Stomach (tissue), 9 donors: ENCODE results near the gene LNX2. TPM values are rescaled to one million over a fixed set of nuclear protein-coding genes. Genes with fewer than 3 reads are reported as not detected.
A peak's percentile ranks its signal among the peaks of the same experiment; 100 is the strongest.

Experiments used
- DNase-seq, 2 donors: peaks; one replicate each; pipeline versions ENCODE4 v3.0.0 to v3.0.0-alpha.2; 2013 to 2019
- H3K27ac ChIP-seq, 5 donors: fragments of 200-600 bp in 4 of 5; sonication (generic) in 4 of 5; one replicate each; pipeline ENCODE4 v1.5.1; 2013 to 2019; ENCODE audit warnings: mild to moderate bottlenecking in 1 of 5, moderate library complexity in 1 of 5
- H3K27me3 ChIP-seq, 3 donors: fragments of 200-600 bp; sonication (generic); one replicate each; pipeline ENCODE4 v1.5.1; 2017 to 2019; ENCODE audit warnings: mixed run types in 1 of 3
- H3K36me3 ChIP-seq, 4 donors: fragments of 200-600 bp; sonication (generic); 1 replicate in 3 of 4; 2 replicates in 1 of 4; pipeline ENCODE4 v1.5.1; 2016 to 2019
- H3K4me1 ChIP-seq, 4 donors: fragments of 200-600 bp; sonication (generic); one replicate each; pipeline ENCODE4 v1.5.1; 2016 to 2019
- H3K4me3 ChIP-seq, 4 donors: fragments of 200-600 bp; sonication (generic) in 3 of 4; one replicate each; pipeline ENCODE4 v1.5.1; 2016 to 2019; ENCODE audit warnings: mild to moderate bottlenecking in 1 of 4
- H3K9me3 ChIP-seq, 4 donors: fragments of 200-600 bp; sonication (generic); one replicate each; pipeline ENCODE4 v1.5.1; 2016 to 2019
- EP300 ChIP-seq: sonication (generic); formaldehyde crosslinking; IDR thresholded peaks from one replicate; pipeline ENCODE4 v1.6.1; 2017; ENCODE audit warnings: antibody characterized with exemption
- POLR2A ChIP-seq, 4 donors: fragments of 450-650 bp; IDR thresholded peaks; one replicate each; pipeline ENCODE4 v1.6.1; 2016; ENCODE audit warnings: antibody characterized with exemption in 4 of 4, control low read depth in 2 of 4, mild to moderate bottlenecking in 1 of 4, moderate library complexity in 1 of 4
- POLR2AphosphoS5 ChIP-seq, 3 donors: sonication (generic); formaldehyde crosslinking; IDR thresholded peaks; one replicate each; pipeline ENCODE4 v1.6.1; 2016; ENCODE audit warnings: antibody characterized with exemption in 3 of 3
- WGBS, 5 donors: extraction: QIAGEN DNeasy Blood & Tissue Kit in 3 of 5; methylation state at CpG; one replicate each; pipeline versions ENCODE4 v1.1.5 to v1.1.7; 2013 to 2018; 5-methylcytosine and 5-hydroxymethylcytosine counted together
- intact Hi-C: fragments of 100-400 bp; cut with DNase I; formaldehyde crosslinking; loops from one replicate; pipeline ENCODE4 v1.15.1; 2023; ENCODE audit warnings: low total_unique reads
- polyA plus RNA-seq, 3 donors: library from polyadenylated mRNA; stranded (reverse); fragments of 200-250 nt; gene quantifications; one replicate each; pipeline ENCODE4 v1.2.3, GENCODE V29; 2013
- total RNA-seq, 5 donors: library from RNA; depleted of rRNA; stranded (reverse); fragments of >200 nt; gene quantifications; one replicate each; pipeline versions ENCODE4 v1.1.0 to v1.2.3, GENCODE V29; 2014 to 2016
- TF ChIP-seq, protein P1 (sequence below), 7 experiments: fragments of 450-650 bp in 4 of 7; fragments of 200-600 bp in 3 of 7; sonication (generic) in 3 of 7; IDR thresholded peaks; one replicate each; pipeline ENCODE4 v1.5.1; 2016 to 2019; ENCODE audit warnings: antibody characterized with exemption in 7 of 7, control low read depth in 2 of 7, mild to moderate bottlenecking in 1 of 7
- donor health status: healthy with polysubstance abuse.
- donor health status: Bipolar disorder and iron deficiency.
- donor health status: healthy.

Gene LNX2
- total and polyA plus RNA-seq, 8 donors, result 3.5 to 35.7 (median 9.3) TPM

DNA sequence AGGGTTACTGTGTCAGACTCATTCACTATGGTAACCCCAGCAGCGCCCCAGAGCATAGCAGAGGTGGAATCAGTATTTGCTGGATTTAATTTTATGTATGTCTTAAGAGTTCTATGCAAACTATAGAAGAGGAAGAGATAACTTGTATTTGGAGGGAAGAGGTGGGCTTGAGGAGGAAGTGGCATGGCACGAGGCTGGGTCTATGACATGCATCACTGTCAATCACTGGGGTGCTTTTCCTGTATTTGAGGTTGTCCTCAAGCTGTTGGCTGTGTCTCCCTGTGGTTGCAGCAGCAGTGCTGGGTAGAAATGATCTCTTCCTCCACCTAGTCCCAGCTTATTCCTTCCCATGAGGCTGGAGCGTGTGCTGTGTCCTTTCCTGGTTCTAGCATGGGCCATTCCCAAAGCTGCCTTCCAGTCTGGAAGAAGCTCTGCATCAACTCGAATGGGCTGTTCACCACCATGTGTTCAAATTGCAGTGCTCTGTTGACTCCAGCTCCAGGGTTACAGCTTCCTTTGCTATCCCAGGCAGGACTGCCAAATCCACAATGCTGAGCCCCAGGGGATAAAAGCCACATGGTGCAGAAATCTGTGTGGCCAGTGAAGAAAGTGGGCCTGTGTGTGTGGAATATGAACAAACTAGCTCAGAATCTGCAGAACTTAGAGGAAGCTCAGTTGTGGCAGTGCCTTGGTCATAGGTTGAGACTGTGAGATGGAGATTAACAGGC, 96.8 kb downstream of the LNX2 start:
- Histone ChIP-seq H3K36me3 (no peaks in the 10 kb centered on the region), H3K27me3 (peaks cover 0 to 11% (median 0%) of the 10 kb centered on the region in 3 donors), H3K4me3 (no peak overlapping the region), H3K27ac (no peak overlapping the region), H3K9me3 (peaks cover 0 to 5% (median 2%) of the 10 kb centered on the region in 4 donors), H3K4me1 (no peaks in the 10 kb centered on the region)
- DNase-seq, result peak in 1 of 2 donors; percentile 14
- TF ChIP-seq, protein P1, sequence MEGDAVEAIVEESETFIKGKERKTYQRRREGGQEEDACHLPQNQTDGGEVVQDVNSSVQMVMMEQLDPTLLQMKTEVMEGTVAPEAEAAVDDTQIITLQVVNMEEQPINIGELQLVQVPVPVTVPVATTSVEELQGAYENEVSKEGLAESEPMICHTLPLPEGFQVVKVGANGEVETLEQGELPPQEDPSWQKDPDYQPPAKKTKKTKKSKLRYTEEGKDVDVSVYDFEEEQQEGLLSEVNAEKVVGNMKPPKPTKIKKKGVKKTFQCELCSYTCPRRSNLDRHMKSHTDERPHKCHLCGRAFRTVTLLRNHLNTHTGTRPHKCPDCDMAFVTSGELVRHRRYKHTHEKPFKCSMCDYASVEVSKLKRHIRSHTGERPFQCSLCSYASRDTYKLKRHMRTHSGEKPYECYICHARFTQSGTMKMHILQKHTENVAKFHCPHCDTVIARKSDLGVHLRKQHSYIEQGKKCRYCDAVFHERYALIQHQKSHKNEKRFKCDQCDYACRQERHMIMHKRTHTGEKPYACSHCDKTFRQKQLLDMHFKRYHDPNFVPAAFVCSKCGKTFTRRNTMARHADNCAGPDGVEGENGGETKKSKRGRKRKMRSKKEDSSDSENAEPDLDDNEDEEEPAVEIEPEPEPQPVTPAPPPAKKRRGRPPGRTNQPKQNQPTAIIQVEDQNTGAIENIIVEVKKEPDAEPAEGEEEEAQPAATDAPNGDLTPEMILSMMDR (IDR thresholded peaks at IDR 0.05), result no peak
- TF ChIP-seq EP300, result no peak
- no peak for TF ChIP-seq POLR2A (IDR thresholded peaks at IDR 0.05)
- TF ChIP-seq POLR2AphosphoS5 (IDR thresholded peaks at IDR 0.05), result no peak
- WGBS, 5 donors, result 69 to 82% (median 74%) methylated on average over 4 of the region's 4 CpGs
- intact Hi-C loops, result loop anchor here (10.0 kb wide), 2 partner anchors 139 to 451 kb away; no protein-coding TSS in a partner anchor

DNA sequence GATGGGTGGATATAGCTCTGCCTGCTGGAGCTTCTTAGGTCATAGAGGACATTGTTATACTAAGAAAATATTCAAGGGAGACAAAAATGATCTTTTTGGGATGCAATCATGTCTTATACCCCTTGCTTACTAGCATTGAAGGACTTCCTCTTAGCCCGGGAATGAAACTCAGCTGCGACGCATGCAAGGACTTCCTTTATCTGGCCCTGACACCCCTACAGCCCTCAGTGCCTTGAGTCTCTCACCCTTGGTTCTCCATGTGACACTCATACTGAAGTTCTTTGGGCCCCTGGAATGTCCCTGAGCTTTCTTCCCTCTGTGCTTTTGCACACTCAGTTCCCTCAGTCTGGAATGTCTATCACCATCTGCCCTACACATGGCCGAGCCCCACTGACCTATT, 97.5 kb downstream of the LNX2 start:
- Histone ChIP-seq H3K9me3 (no peaks in the 10 kb centered on the region), H3K27ac (no peak overlapping the region), H3K4me3 (no peak overlapping the region), H3K36me3 (no peaks in the 10 kb centered on the region), H3K27me3 (peaks cover 0 to 10% (median 0%) of the 10 kb centered on the region in 3 donors), H3K4me1 (no peaks in the 10 kb centered on the region)
- 48 to 77% (median 52%) methylated on average over 3 to 4 of the region's 4 CpGs for WGBS, 5 donors
- TF ChIP-seq POLR2A (IDR thresholded peaks at IDR 0.05) (no peak), EP300 (no peak), POLR2AphosphoS5 (IDR thresholded peaks at IDR 0.05) (no peak)
- TF ChIP-seq, protein P1 (IDR thresholded peaks at IDR 0.05), result no peak
- intact Hi-C loops, result loop anchor here (10.0 kb wide), 2 partner anchors 138 to 452 kb away; no protein-coding TSS in a partner anchor
- DNase-seq, result peak in 1 of 2 donors; percentile 15

DNA sequence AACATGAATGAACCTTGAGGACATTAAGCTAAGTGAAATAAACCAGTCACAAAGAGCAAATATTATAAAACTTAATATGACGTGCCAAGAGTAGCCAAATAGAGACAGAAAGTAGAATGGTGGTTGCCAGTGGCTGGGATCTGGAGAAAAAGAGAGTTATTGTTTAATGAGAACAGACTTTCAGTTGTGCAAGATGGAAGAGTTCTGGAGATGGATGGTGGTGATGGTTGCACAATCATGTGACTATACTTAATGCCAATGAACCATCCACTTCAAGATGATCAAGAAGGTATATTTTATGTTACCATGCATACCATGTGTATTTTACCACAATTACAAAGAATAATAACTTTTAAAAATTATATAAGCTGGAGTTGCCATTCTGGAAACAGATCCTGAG, 104.2 kb downstream of the LNX2 start:
- WGBS, 5 donors, result 27 to 89% (median 81%) methylated on average over 1 of the region's 1 CpG
- no peak for TF ChIP-seq EP300
- no peak for TF ChIP-seq POLR2AphosphoS5 (IDR thresholded peaks at IDR 0.05)
- TF ChIP-seq POLR2A (IDR thresholded peaks at IDR 0.05), result no peak
- TF ChIP-seq, protein P1 (IDR thresholded peaks at IDR 0.05), result no peak
- DNase-seq, result no peak

DNA sequence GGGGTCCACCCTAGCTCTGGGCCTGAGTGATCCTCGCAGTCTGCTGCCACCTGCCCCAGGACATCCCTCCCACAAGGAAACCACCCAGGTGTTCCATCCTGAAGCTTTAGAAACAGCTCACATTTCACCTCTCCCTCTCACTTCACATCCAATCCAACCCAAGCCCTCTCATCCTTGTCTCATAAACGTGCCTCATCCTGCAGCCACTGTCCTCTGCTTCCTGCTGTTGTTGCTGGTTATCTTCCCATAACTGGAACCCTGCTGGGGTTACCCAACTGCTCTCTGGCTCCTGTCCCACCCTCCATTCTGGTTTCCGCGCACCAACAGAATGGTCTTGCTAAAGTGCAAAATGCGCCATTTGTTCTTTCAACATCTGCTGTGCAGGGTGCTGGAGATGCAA, 110.2 kb downstream of the LNX2 start:
- WGBS, 5 donors, result 71 to 82% (median 78%) methylated on average over 5 of the region's 5 CpGs
- H3K27me3 ChIP-seq, result peaks cover 0 to 5% (median 0%) of the 10 kb centered on the region in 3 donors
- H3K27ac ChIP-seq, result no peak overlapping the region
- H3K4me3 ChIP-seq, result no peak overlapping the region
- no peak for DNase-seq
- TF ChIP-seq POLR2AphosphoS5 (IDR thresholded peaks at IDR 0.05) (no peak), POLR2A (IDR thresholded peaks at IDR 0.05) (no peak), EP300 (no peak)
- TF ChIP-seq, protein P1 (IDR thresholded peaks at IDR 0.05), result no peak
- no peaks in the 10 kb centered on the region for H3K36me3 ChIP-seq
- no peaks in the 10 kb centered on the region for H3K4me1 ChIP-seq
- H3K9me3 ChIP-seq, result no peaks in the 10 kb centered on the region
- intact Hi-C loops, result no loop called here

More for the DNA sequence above, 104.2 kb downstream of the LNX2 start:
- no peak overlapping the region for H3K4me3 ChIP-seq
- H3K27ac ChIP-seq, result no peak overlapping the region
- intact Hi-C loops, result no loop called here
- no peaks in the 10 kb centered on the region for H3K27me3 ChIP-seq
- no peaks in the 10 kb centered on the region for H3K4me1 ChIP-seq
- no peaks in the 10 kb centered on the region for H3K36me3 ChIP-seq
- H3K9me3 ChIP-seq, result no peaks in the 10 kb centered on the region
